ENCODE results near the gene POU4F1.

POU4F1 gene

DNA sequence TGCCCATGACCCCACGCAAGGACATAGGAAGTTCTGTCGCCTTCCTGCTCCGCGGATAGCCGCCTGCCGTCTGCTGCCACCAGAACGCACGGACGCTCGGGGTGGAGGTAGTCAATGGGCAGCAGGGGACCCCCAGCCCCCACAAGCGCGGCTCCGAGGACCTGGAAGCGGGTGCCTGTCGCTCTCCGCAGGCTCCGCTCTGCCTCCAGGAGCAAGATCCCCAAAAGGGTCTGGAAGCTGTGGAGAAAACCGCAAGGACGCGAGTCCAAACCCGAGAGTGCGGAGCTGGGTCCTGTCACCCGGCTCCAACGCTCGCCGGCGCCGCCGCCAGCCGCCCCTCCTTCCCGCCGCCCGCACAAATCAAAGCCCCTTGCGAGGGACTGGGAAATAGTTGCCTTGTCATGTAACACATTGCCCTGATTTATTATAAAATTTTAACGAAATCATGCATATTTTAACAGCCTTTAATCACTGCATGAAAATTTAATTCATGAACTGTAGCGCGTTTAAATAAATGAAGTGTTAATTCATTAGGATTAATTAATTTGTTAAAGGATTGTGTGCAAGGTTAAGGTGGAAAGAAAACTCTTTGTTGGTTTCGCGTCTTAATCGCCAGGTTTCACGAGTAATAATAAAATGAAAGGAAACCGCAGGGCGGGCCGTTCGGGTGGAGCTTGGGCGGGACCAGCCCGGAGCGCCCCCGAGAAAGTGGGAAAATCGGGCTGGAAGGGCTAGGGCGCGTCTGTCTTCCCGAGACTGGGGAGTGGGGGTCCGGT, 5.5 kb upstream of the POU4F1 start:
- H3K27me3 ChIP-seq: peaks cover 88% of the 10 kb centered on the region
- H3K4me3 ChIP-seq (ENCODE audit: low read depth in 1 of 2, low read length in 1 of 2): peak overlapping the region in 1 of 2 experiments; percentile 10
- peaks cover 23 to 27% of the 10 kb centered on the region in 2 experiments for H3K4me1 ChIP-seq (ENCODE audit: control insufficient read depth in 1 of 2, insufficient read depth in 1 of 2, low read depth in 1 of 2, low read length in 1 of 2)
- H3K36me3 ChIP-seq: no peaks in the 10 kb centered on the region
- no peak overlapping the region for H3K27ac ChIP-seq
- TF ChIP-seq, protein P1, sequence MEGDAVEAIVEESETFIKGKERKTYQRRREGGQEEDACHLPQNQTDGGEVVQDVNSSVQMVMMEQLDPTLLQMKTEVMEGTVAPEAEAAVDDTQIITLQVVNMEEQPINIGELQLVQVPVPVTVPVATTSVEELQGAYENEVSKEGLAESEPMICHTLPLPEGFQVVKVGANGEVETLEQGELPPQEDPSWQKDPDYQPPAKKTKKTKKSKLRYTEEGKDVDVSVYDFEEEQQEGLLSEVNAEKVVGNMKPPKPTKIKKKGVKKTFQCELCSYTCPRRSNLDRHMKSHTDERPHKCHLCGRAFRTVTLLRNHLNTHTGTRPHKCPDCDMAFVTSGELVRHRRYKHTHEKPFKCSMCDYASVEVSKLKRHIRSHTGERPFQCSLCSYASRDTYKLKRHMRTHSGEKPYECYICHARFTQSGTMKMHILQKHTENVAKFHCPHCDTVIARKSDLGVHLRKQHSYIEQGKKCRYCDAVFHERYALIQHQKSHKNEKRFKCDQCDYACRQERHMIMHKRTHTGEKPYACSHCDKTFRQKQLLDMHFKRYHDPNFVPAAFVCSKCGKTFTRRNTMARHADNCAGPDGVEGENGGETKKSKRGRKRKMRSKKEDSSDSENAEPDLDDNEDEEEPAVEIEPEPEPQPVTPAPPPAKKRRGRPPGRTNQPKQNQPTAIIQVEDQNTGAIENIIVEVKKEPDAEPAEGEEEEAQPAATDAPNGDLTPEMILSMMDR (IDR thresholded peaks at IDR 0.05): no peak
- H3K9me3 ChIP-seq: no peaks in the 10 kb centered on the region

DNA sequence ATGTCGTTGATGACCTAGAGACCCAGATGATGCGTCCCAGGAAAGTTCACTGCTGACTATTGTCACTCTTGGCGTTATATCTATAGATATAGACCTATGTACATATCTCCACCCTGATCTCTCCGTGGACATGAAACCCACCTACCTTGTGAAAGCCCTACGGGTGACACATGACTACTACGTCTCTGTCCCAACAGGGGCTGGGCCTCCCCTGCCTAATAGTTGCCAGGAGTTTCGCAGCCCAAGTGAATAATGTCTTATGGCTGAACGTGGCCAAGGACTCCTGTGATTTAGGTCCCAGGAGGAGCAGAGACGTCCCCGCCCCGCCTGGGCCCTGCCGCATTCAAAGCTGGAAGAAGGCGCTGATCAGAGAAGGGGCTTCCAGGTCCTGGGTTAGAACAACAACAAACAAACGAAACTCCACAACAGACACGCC, 4.9 kb upstream of the POU4F1 start:
- Histone ChIP-seq H3K36me3 (no peaks in the 10 kb centered on the region), H3K27ac (no peak overlapping the region), H3K27me3 (peaks cover 94% of the 10 kb centered on the region), H3K4me1 (ENCODE audit: control insufficient read depth in 1 of 2, insufficient read depth in 1 of 2, low read depth in 1 of 2, low read length in 1 of 2) (peaks cover 29 to 33% of the 10 kb centered on the region in 2 experiments), H3K4me3 (ENCODE audit: low read depth in 1 of 2, low read length in 1 of 2) (no peak overlapping the region), H3K9me3 (no peaks in the 10 kb centered on the region)
- TF ChIP-seq, protein P1 (IDR thresholded peaks at IDR 0.05): no peak

DNA sequence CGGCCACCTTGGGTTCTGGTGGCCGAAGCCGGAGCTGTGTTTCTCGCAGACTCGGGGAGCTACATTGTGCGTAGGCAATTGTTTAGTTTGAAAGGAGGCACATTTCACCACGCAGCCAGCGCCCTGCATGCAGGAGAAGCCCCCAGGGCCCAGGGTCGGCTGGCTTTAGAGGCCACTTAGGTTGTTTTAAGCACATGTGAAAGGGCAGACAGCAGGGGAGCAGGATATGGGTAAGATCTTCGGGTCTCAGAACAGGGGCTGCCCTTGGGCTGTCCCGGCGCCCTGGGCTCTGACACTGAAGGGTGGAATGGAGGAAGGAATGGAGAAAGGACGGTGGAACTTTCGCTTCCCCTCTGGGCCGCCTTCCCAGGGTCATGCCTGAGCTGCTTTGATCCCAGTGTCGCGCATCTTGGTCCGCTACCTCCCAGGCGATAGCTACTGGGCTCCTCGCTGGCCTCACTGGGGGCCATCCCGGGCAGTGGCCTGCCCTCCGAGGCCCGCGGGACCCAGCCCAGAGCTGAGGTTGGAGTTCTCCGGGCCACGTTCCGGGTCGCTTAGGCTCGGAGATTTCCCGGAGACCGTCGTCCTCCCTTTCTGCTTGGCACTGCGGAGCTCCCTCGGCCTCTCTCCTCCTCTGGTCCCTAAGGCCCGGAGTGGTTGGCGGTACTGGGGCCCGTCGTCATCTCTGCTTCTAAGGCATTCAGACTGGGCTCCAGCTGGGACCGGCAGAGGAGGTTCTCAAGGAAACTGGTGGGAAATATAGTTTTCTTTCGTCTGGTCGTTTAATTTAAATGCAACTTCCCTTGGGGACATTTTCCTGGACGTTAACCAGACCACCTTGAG, 4.3 kb upstream of the POU4F1 start:
- H3K27ac ChIP-seq: no peak overlapping the region
- peaks cover 100% of the 10 kb centered on the region for H3K27me3 ChIP-seq
- H3K36me3 ChIP-seq: no peaks in the 10 kb centered on the region
- no peak overlapping the region for H3K4me3 ChIP-seq (ENCODE audit: low read depth in 1 of 2, low read length in 1 of 2)
- peaks cover 36 to 39% of the 10 kb centered on the region in 2 experiments for H3K4me1 ChIP-seq (ENCODE audit: control insufficient read depth in 1 of 2, insufficient read depth in 1 of 2, low read depth in 1 of 2, low read length in 1 of 2)
- no peaks in the 10 kb centered on the region for H3K9me3 ChIP-seq
- TF ChIP-seq, protein P1 (IDR thresholded peaks at IDR 0.05): no peak

DNA sequence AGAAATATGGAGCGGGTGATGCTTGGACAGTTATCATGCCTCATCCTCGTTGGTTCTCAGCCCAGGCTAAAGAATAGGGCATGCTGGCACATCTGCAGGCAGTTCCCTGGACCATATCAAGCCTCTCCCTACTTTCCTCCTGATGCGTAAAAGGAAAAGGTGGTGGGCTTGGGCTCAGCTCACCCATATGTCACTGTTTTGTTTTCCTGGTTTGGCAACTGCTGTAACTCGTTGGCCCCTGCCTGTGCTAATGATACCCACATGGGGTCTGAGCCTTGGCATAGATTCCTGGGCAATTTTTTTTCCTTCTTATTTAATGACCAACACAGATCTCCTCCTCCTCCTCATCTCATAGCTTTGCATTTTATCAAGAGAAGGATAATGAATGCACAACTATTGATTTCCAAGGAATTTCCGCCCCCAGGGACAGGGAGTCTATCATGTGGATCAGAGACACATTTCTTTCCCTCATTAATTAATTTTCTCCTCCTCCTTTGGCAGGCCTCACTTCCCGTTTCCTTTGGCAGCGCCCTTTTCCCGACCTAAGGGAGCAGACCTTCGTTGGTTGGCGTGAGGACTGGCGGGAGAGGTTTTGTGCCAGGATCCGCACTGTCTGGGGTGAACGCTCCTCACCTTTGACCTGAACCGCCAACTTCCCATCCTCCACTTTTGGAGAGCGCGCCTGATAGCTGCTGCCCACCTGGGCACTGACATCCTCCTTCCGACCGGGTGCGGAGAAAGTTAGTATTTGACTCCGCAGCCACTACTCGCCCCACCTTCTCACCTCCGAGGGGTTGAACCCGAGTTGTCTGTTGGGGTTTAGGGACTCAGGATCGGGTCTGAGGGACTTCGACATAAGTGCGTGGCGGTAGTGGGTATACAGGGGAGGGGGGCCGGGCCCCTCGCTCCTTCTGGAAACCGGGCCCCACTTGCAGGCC, 3.4 kb upstream of the POU4F1 start:
- Histone ChIP-seq H3K4me3 (ENCODE audit: low read depth in 1 of 2, low read length in 1 of 2) (no peak overlapping the region), H3K4me1 (ENCODE audit: control insufficient read depth in 1 of 2, insufficient read depth in 1 of 2, low read depth in 1 of 2, low read length in 1 of 2) (peaks cover 40 to 45% of the 10 kb centered on the region in 2 experiments), H3K27ac (no peak overlapping the region), H3K27me3 (peaks cover 97% of the 10 kb centered on the region), H3K36me3 (no peaks in the 10 kb centered on the region), H3K9me3 (no peaks in the 10 kb centered on the region)
- TF ChIP-seq, protein P1 (IDR thresholded peaks at IDR 0.05): no peak

Data from neutrophil (primary cell).